PC-3 (cell line): ENCODE data around the gene OR8D4. TPM values are rescaled to one million over a fixed set of nuclear protein-coding genes. Genes with fewer than 3 reads are reported as not detected.

ENCODE experiments used
- ATAC-seq: fragments of 200-7000 bp; cut with Tn5 transposase; 2 replicates; pipeline ENCODE4 v1.9.1; 2020; ENCODE audit warnings: mild to moderate bottlenecking, moderate library complexity
- BruUV-seq: library from RNA; stranded (reverse); fragments of 400-500 nt; replicated peaks from 2 replicates; lab custom pipeline; 2021; lab: Mats Ljungman, UMichigan
- CTCF ChIA-PET: fragments of 300-600 bp; sonication (Branson Sonifier 250); formaldehyde crosslinking; loops from one replicate; lab custom pipeline; 2022; ENCODE audit warnings: antibody characterized with exemption; lab: Charles Lee
- POLR2A ChIA-PET: fragments of 300-600 bp; sonication (Branson Sonifier 250); formaldehyde crosslinking; loops from one replicate; lab custom pipeline; 2022; ENCODE audit warnings: antibody characterized with exemption; ENCODE audit not compliant: unreplicated experiment; lab: Charles Lee
- DNase-seq: peaks from one replicate; pipeline ENCODE4 v3.0.0-alpha.2; 2015
- H2AFZ ChIP-seq: fragments of 300-600 bp; sonication (generic); 2 replicates; pipeline ENCODE4 v1.6.0; 2016; ENCODE audit warnings: antibody characterized with exemption, low read length
- H3F3A ChIP-seq: fragments of 300-600 bp; sonication (generic); one replicate; pipeline ENCODE4 v1.6.0; 2017; ENCODE audit warnings: antibody characterized with exemption, low read length, control low read depth, mild to moderate bottlenecking; ENCODE audit not compliant: unreplicated experiment
- H3K27ac ChIP-seq: fragments of 300-600 bp; sonication (generic); 2 replicates; pipeline ENCODE4 v1.5.1; 2016; ENCODE audit warnings: mild to moderate bottlenecking, low read length
- H3K27me3 ChIP-seq: fragments of 300-600 bp; sonication (generic); 2 replicates; pipeline ENCODE4 v1.6.1; 2016; ENCODE audit warnings: low read length, mixed read lengths
- H3K36me3 ChIP-seq: fragments of 300-600 bp; sonication (generic); 2 replicates; pipeline ENCODE4 v1.6.1; 2016; ENCODE audit warnings: low read depth, mixed run types, low read length, mixed read lengths
- H3K4me1 ChIP-seq: fragments of 300-600 bp; sonication (generic); 2 replicates; pipeline ENCODE4 v1.5.1; 2016; ENCODE audit warnings: low read length; ENCODE audit not compliant: insufficient read depth
- H3K4me2 ChIP-seq: fragments of 300-600 bp; sonication (generic); 2 replicates; pipeline ENCODE4 v1.6.0; 2016; ENCODE audit warnings: low read length
- H3K4me3 ChIP-seq: fragments of 300-600 bp; sonication (generic); 2 replicates; pipeline ENCODE4 v1.5.1; 2016; ENCODE audit warnings: mild to moderate bottlenecking, low read length, mixed read lengths
- H3K79me2 ChIP-seq: fragments of 300-600 bp; sonication (generic); 2 replicates; pipeline ENCODE4 v1.6.1; 2017; ENCODE audit warnings: low read length, mixed read lengths
- H3K9ac ChIP-seq: fragments of 300-600 bp; sonication (generic); 2 replicates; pipeline ENCODE4 v1.6.0; 2016; ENCODE audit warnings: mild to moderate bottlenecking, low read length
- H3K9me2 ChIP-seq: fragments of 300-600 bp; sonication (generic); replicated peaks from 2 replicates; pipeline ENCODE4 v1.6.1; 2016; ENCODE audit warnings: mixed run types, low read length, mixed read lengths
- H3K9me3 ChIP-seq: fragments of 300-600 bp; sonication (generic); 2 replicates; pipeline ENCODE4 v1.6.1; 2016; ENCODE audit warnings: low read length, mixed read lengths
- H4K20me1 ChIP-seq: fragments of 300-600 bp; sonication (generic); 2 replicates; pipeline ENCODE4 v1.6.1; 2016; ENCODE audit warnings: low read length, mixed read lengths
- CTCF ChIP-seq: fragments of 300-600 bp; sonication (generic); conservative IDR thresholded peaks from 2 replicates; pipeline ENCODE4 v1.5.1; 2017; ENCODE audit warnings: antibody characterized with exemption, low read depth, mild to moderate bottlenecking, low read length
- EZH2 ChIP-seq: fragments of 300-600 bp; sonication (generic); IDR thresholded peaks from one replicate; pipeline ENCODE4 v1.6.1; 2017; ENCODE audit warnings: antibody characterized with exemption, mild to moderate bottlenecking, low read length; ENCODE audit not compliant: unreplicated experiment
- EZH2phosphoT487 ChIP-seq: fragments of 300-600 bp; sonication (generic); IDR thresholded peaks from 2 replicates; pipeline ENCODE4 v1.6.1; 2018; ENCODE audit warnings: mild to moderate bottlenecking, antibody characterized with exemption, low read length, borderline replicate concordance
- intact Hi-C: fragments of 100-400 bp; cut with micrococcal nuclease; formaldehyde crosslinking; loops from 2 replicates; pipeline ENCODE4 v1.9.0; 2023
- total RNA-seq: library from RNA; depleted of rRNA; stranded (reverse); fragments of >200 nt; gene quantifications from 2 replicates; pipeline ENCODE4 v1.2.3, GENCODE V29; 2014

OR8D4 gene
- total RNA-seq, 1 experiment from 2014 or later, result not detected

DNA sequence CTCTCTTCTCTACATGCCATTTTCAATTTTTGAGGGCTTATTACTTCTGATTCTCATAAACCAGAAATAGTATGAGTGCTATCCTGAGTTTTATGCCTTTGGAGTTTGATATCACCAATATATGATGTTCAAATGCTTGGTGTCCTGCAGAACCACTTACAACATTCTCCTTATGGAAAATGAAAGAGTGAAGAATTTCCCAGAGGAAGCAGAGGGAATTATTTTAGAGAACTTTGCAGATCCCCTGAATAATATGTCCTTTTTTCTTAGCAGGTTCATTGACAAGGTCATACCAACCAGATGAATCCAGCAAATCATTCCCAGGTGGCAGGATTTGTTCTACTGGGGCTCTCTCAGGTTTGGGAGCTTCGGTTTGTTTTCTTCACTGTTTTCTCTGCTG is 37.4 kb downstream of the OR8D4 start, which contains the start of gene OR4D5:
Gene OR4D5, plus strand, starts transcription at position 301 of the 400 bp plus-strand sequence. Its CDS starts 0 bp downstream, at position 301.
- no peak for TF ChIP-seq CTCF
- TF ChIP-seq EZH2, result no peak
- no peak for TF ChIP-seq EZH2phosphoT487
- DNase-seq, result no peak
- H3K79me2 ChIP-seq, result no peaks in the 10 kb centered on the region
- CTCF ChIA-PET, result no interaction called here
- H3K9me2 ChIP-seq, result no peaks in the 10 kb centered on the region
- H2AFZ ChIP-seq, result no peak within 1 kb of the TSS
- ATAC-seq, result no peak
- no peaks in the 10 kb centered on the region for H3K4me1 ChIP-seq
- H3K27me3 ChIP-seq, result peaks cover 43% of the 10 kb centered on the region; the same call in 1 of the 2 replicates
- no peak within 1 kb of the TSS for H3K4me3 ChIP-seq
- no peak within 1 kb of the TSS for H3K9ac ChIP-seq
- BruUV-seq, result no TSS peak
- no peak within 1 kb of the TSS for H3K4me2 ChIP-seq
- no peaks in the 10 kb centered on the region for H3F3A ChIP-seq
- no peaks in the 10 kb centered on the region for H4K20me1 ChIP-seq
- H3K9me3 ChIP-seq, result no peaks in the 10 kb centered on the region
- intact Hi-C loops, result no loop called here
- no peaks in the 10 kb centered on the region for H3K36me3 ChIP-seq
- H3K27ac ChIP-seq, result no peak within 1 kb of the TSS
- POLR2A ChIA-PET, result no interaction called here

DNA sequence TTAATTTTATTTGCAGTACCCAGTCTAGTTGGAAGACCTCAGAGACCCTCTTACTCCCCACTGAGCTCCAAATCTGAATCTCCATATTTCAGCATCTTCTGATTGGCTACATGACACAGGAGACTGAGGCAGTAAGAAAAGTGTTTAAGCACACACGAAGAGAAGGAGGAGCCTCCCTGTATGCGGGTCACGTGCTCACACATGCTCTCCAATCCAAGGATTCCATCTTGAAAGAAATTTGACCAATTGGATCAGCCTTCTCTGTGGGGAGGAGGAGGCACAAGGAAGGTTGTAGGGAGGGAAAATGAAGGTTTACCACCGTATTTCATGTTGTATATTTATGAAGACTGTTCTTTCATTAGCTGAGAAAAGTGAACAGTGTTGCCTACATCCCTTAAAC is 40.4 kb downstream of the OR8D4 start:
- ChIA-PET POLR2A (no interaction called here), CTCF (no interaction called here)
- H3K4me1 ChIP-seq, result no peaks in the 10 kb centered on the region
- no peak overlapping the region for H3K4me3 ChIP-seq
- ATAC-seq, result no peak
- no peak for DNase-seq
- TF ChIP-seq CTCF (no peak), EZH2phosphoT487 (no peak)
- H3K79me2 ChIP-seq, result no peaks in the 10 kb centered on the region
- no peaks in the 10 kb centered on the region for H3K9me3 ChIP-seq
- H3K36me3 ChIP-seq, result no peaks in the 10 kb centered on the region
- H4K20me1 ChIP-seq, result no peaks in the 10 kb centered on the region
- BruUV-seq, result no TSS peak
- no peak overlapping the region for H3K9ac ChIP-seq
- no peaks in the 10 kb centered on the region for H3F3A ChIP-seq
- peaks cover 58% of the 10 kb centered on the region for H3K27me3 ChIP-seq
- H2AFZ ChIP-seq, result no peak overlapping the region
- intact Hi-C loops, result no loop called here
- H3K27ac ChIP-seq, result no peak overlapping the region
- H3K4me2 ChIP-seq, result no peak overlapping the region
- no peaks in the 10 kb centered on the region for H3K9me2 ChIP-seq

GRCh38 chr11:123943738-123944137 is 41.8 kb downstream of the OR8D4 start, which contains the start of gene OR6T1:
Gene OR6T1, minus strand, starts transcription at chr11:123943838. Its CDS starts 0 bp downstream, at chr11:123943838.
- ATAC-seq (no peak), DNase-seq (no peak)
- Histone ChIP-seq H3K27me3 (peaks cover 57% of the 10 kb centered on the region), H3F3A (no peaks in the 10 kb centered on the region), H3K4me3 (no peak within 1 kb of the TSS), H3K36me3 (no peaks in the 10 kb centered on the region), H3K9ac (no peak within 1 kb of the TSS), H3K79me2 (no peaks in the 10 kb centered on the region), H3K4me2 (no peak within 1 kb of the TSS), H3K9me3 (no peaks in the 10 kb centered on the region), H3K9me2 (no peaks in the 10 kb centered on the region), H3K27ac (no peak within 1 kb of the TSS), H2AFZ (no peak within 1 kb of the TSS), H4K20me1 (no peaks in the 10 kb centered on the region), H3K4me1 (no peaks in the 10 kb centered on the region)
- ChIA-PET CTCF (no interaction called here), POLR2A (no interaction called here)
- intact Hi-C loops, result no loop called here
- TF ChIP-seq EZH2, result no peak
- no TSS peak for BruUV-seq
